Endothelial cell of umbilical vein (primary cell): ENCODE measurements around the gene ENOSF1. TPM values are rescaled to one million over a fixed set of nuclear protein-coding genes. Genes with fewer than 3 reads are reported as not detected.

Source experiments
- BruUV-seq: library from RNA; stranded (reverse); fragments of 400-500 nt; replicated peaks from 2 replicates; lab custom pipeline; 2021; lab: Mats Ljungman, UMichigan
- CTCF ChIA-PET: fragments of 300-600, 350-600 bp; sonication (Branson Sonifier 250); formaldehyde crosslinking; loops from one replicate; lab custom pipeline; 2021; ENCODE audit warnings: antibody characterized with exemption, inconsistent platforms; lab: Charles Lee
- POLR2A ChIA-PET: fragments of 300-600, 350-600 bp; sonication (Branson Sonifier 250); formaldehyde crosslinking; loops from one replicate; lab custom pipeline; 2021; ENCODE audit warnings: antibody characterized with exemption, inconsistent platforms; lab: Charles Lee
- DNase-seq: peaks from one replicate; pipeline ENCODE4 v3.0.0-alpha.2; 2011; ENCODE audit warnings: low read depth, low spot score
- FAIRE-seq: peaks from 2 replicates; lab custom pipeline; 2011; peaks lifted over from hg19 to GRCh38; lab: Jason Lieb, UNC
- H2AFZ ChIP-seq: 2 replicates; pipeline ENCODE4 v1.6.0; 2012; ENCODE audit warnings: low read depth, low read length, control low read depth, inconsistent platforms
- H3K27ac ChIP-seq: 2 replicates; pipeline ENCODE4 v1.5.1; 2011; ENCODE audit warnings: low read depth, mild to moderate bottlenecking, control low read depth, low read length, moderate library complexity; ENCODE audit not compliant: insufficient read depth
- H3K27me3 ChIP-seq, 2 experiments: 2 replicates each; pipeline versions ENCODE4 v1.6.0 to v1.6.1; 2011; ENCODE audit warnings: low read length in 2 of 2, mixed read lengths in 1 of 2; ENCODE audit not compliant: control insufficient read depth in 2 of 2, insufficient read depth in 2 of 2
- H3K36me3 ChIP-seq, 2 experiments: 2 replicates in 1 of 2; 3 replicates in 1 of 2; pipeline ENCODE4 v1.5.1; 2011; ENCODE audit warnings: low read length in 2 of 2, mild to moderate bottlenecking in 1 of 2, moderate library complexity in 1 of 2; ENCODE audit not compliant: control insufficient read depth in 2 of 2, insufficient read depth in 2 of 2; ENCODE audit errors: extremely low read depth in 1 of 2
- H3K4me1 ChIP-seq: 3 replicates; pipeline ENCODE4 v1.5.1; 2011; ENCODE audit warnings: mild to moderate bottlenecking, low read length; ENCODE audit not compliant: control insufficient read depth, insufficient read depth; ENCODE audit errors: extremely low read depth
- H3K4me2 ChIP-seq: 2 replicates; pipeline ENCODE4 v1.6.1; 2011; ENCODE audit warnings: low read length, control low read depth, mixed read lengths; ENCODE audit not compliant: insufficient read depth
- H3K4me3 ChIP-seq, 3 experiments: fragments of 200-600 bp in 1 of 3; sonication (generic), shearing (Covaris generic) in 1 of 3; replicated peaks in 1 of 3; 2 replicates each; pipeline ENCODE4 v1.5.1; 2011 to 2016; ENCODE audit warnings: control low read depth in 3 of 3, low read length in 3 of 3, mild to moderate bottlenecking in 2 of 3, inconsistent platforms in 1 of 3, low read depth in 1 of 3, moderate library complexity in 1 of 3; ENCODE audit not compliant: insufficient read depth in 1 of 3
- H3K79me2 ChIP-seq: 2 replicates; pipeline ENCODE4 v1.6.0; 2012; ENCODE audit warnings: low read length, inconsistent platforms; ENCODE audit not compliant: control insufficient read depth, insufficient read depth
- H3K9ac ChIP-seq: replicated peaks from 2 replicates; pipeline ENCODE3; 2011; ENCODE audit warnings: low read length, control low read depth; ENCODE audit not compliant: insufficient read depth; ENCODE audit errors: extremely low read depth
- H3K9me1 ChIP-seq: replicated peaks from 3 replicates; pipeline ENCODE4 v1.6.0; 2011; ENCODE audit warnings: mild to moderate bottlenecking, low read length; ENCODE audit not compliant: control insufficient read depth, insufficient read depth; ENCODE audit errors: extremely low read depth
- H3K9me3 ChIP-seq: replicated peaks from 2 replicates; pipeline ENCODE4 v1.5.1; 2012; ENCODE audit warnings: low read length, inconsistent platforms; ENCODE audit not compliant: control insufficient read depth, insufficient read depth
- H4K20me1 ChIP-seq: replicated peaks from 2 replicates; pipeline ENCODE3; 2011; ENCODE audit warnings: mild to moderate bottlenecking, low read length; ENCODE audit not compliant: control insufficient read depth, insufficient read depth; ENCODE audit errors: extremely low read depth
- CTCF ChIP-seq, 2 donors: IDR thresholded peaks; 1 replicate in 1 of 2; 2 replicates in 1 of 2; pipeline ENCODE4 v1.5.1; 2011; ENCODE audit warnings: low read length in 2 of 2, mild to moderate bottlenecking in 2 of 2, moderate library complexity in 2 of 2, control low read depth in 1 of 2, inconsistent platforms in 1 of 2, low read depth in 1 of 2; ENCODE audit not compliant: insufficient read depth in 1 of 2; ENCODE audit errors: extremely low read depth in 1 of 2
- EZH2 ChIP-seq: IDR thresholded peaks from 2 replicates; pipeline ENCODE4 v1.6.1; 2012; ENCODE audit warnings: borderline replicate concordance, low read depth, mild to moderate bottlenecking, moderate library complexity, low read length, inconsistent platforms; ENCODE audit not compliant: severe bottlenecking
- FOS ChIP-seq: IDR thresholded peaks from 2 replicates; pipeline ENCODE4 v1.6.1; 2011; ENCODE audit warnings: mild to moderate bottlenecking, low read length, moderate library complexity, borderline replicate concordance; ENCODE audit not compliant: insufficient read depth
- GATA2 ChIP-seq: IDR thresholded peaks from 2 replicates; pipeline ENCODE4 v1.7.0; 2011; ENCODE audit warnings: low read depth, mild to moderate bottlenecking, moderate library complexity, mixed read lengths, low read length; ENCODE audit not compliant: insufficient read length, insufficient read depth
- JUN ChIP-seq: IDR thresholded peaks from 2 replicates; pipeline ENCODE4 v1.6.1; 2011; ENCODE audit warnings: borderline replicate concordance, low read depth; ENCODE audit not compliant: insufficient read length, insufficient read depth
- MAX ChIP-seq: IDR thresholded peaks from 2 replicates; pipeline ENCODE4 v1.6.1; 2011; ENCODE audit not compliant: insufficient read depth, insufficient read length
- MYC ChIP-seq: IDR thresholded peaks from one replicate; pipeline ENCODE4 v1.6.1; 2011; ENCODE audit warnings: mild to moderate bottlenecking, low read depth, low read length
- POLR2A ChIP-seq: IDR thresholded peaks from 2 replicates; pipeline ENCODE4 v1.6.1; 2012; ENCODE audit warnings: low read depth, mild to moderate bottlenecking, control low read depth, low read length
- POLR2AphosphoS5 ChIP-seq: IDR thresholded peaks from 2 replicates; pipeline ENCODE4 v1.6.1; 2012; ENCODE audit warnings: low read depth, mild to moderate bottlenecking, control low read depth, low read length, moderate library complexity; ENCODE audit not compliant: insufficient read depth
- dilution Hi-C: fragments of 300-500 bp; cut with MboI; formaldehyde crosslinking; loops from one replicate; pipeline ENCODE4 v1.15.0; 2019; ENCODE audit warnings: low sequenced_read_pairs; ENCODE audit not compliant: extremely low pct_ligation_motif_present
- intact Hi-C: fragments of 100-400 bp; cut with micrococcal nuclease; formaldehyde crosslinking; loops from one replicate; pipeline ENCODE4 v1.10.0; 2022
- polyA plus RNA-seq, 4 experiments: library from polyadenylated mRNA; depleted of rRNA in 3 of 4; stranded (reverse) in 3 of 4; unstranded in 1 of 4; fragments of >200 nt; gene quantifications; 2 replicates each; pipeline versions ENCODE4 v1.2.1 to v1.2.3, GENCODE V29; 2011 to 2012; ENCODE audit warnings: missing spikeins in 1 of 4
- total RNA-seq: library from RNA; stranded (reverse); gene quantifications from 2 replicates; pipeline ENCODE4 v1.2.3, GENCODE V29; 2021

ENOSF1 gene
- total and polyA plus RNA-seq, 2 donors (not counting 3 experiments of a cell fraction or from before 2014, with no cell fraction given), result 19.5 to 50.5 TPM

GRCh38 chr18:686339-687111 lies 25.9 kb downstream of the ENOSF1 start:
- no peaks in the 10 kb centered on the region for H3K4me1 ChIP-seq
- POLR2A ChIA-PET, result no interaction called here
- CTCF ChIA-PET, result interaction anchor here (1.0 to 1.7 kb wide), 4 partner anchors 11 to 144 kb away, joined by 3 to 4 read pairs (median 4); no protein-coding TSS in a partner anchor
- peaks cover 3 to 5% of the 10 kb centered on the region in 2 experiments for H3K36me3 ChIP-seq
- H3K4me2 ChIP-seq, result no peak overlapping the region
- TF ChIP-seq POLR2AphosphoS5, result no peak
- no peaks in the 10 kb centered on the region for H3K9me1 ChIP-seq
- H3K9me3 ChIP-seq, result no peaks in the 10 kb centered on the region
- intact Hi-C loops (no loop called here), dilution Hi-C loops (no loop called here)
- no peak overlapping the region for H3K27ac ChIP-seq
- no peaks in the 10 kb centered on the region for H3K79me2 ChIP-seq
- no peak overlapping the region for H3K9ac ChIP-seq
- DNase-seq (no peak), FAIRE-seq (no peak)
- H2AFZ ChIP-seq, result no peak overlapping the region
- no peak overlapping the region for H3K4me3 ChIP-seq
- no TSS peak for BruUV-seq
- no peaks in the 10 kb centered on the region for H3K27me3 ChIP-seq
- no peaks in the 10 kb centered on the region for H4K20me1 ChIP-seq

- intact Hi-C loops, result no loop called here
- no peaks in the 10 kb centered on the region for H3K4me1 ChIP-seq
Observed at GRCh38 chr18:685438-685837, 27.0 kb downstream of the ENOSF1 start.

More at GRCh38 chr18:685438-685837, 27.0 kb downstream of the ENOSF1 start:
- no peak overlapping the region for H3K9ac ChIP-seq
- H2AFZ ChIP-seq, result no peak overlapping the region
- no peak overlapping the region for H3K27ac ChIP-seq
- no TSS peak for BruUV-seq
- peaks cover 3 to 5% of the 10 kb centered on the region in 2 experiments for H3K36me3 ChIP-seq
- dilution Hi-C loops, result no loop called here
- ChIA-PET POLR2A (no interaction called here), CTCF (interaction anchor here (1.0 to 1.3 kb wide), 2 partner anchors 18 to 145 kb away, joined by 4 read pairs; no protein-coding TSS in a partner anchor)
- no peaks in the 10 kb centered on the region for H3K9me1 ChIP-seq
- H4K20me1 ChIP-seq, result no peaks in the 10 kb centered on the region
- H3K4me2 ChIP-seq, result no peak overlapping the region
- TF ChIP-seq MAX (no peak), POLR2AphosphoS5 (no peak), POLR2A (no peak), JUN (no peak), CTCF (IDR thresholded peaks at IDR 0.05; ENCODE audit: extremely low read depth in 1 of 2, insufficient read depth in 1 of 2, low read depth in 1 of 2, low read length in 2 of 2) (no peak), FOS (no peak), MYC (no peak), EZH2 (no peak), GATA2 (no peak)
- DNase-seq, result no peak
- no peaks in the 10 kb centered on the region for H3K9me3 ChIP-seq
- H3K79me2 ChIP-seq, result no peaks in the 10 kb centered on the region
- no peak for FAIRE-seq
- no peaks in the 10 kb centered on the region for H3K27me3 ChIP-seq
- no peak overlapping the region for H3K4me3 ChIP-seq
